ENCODE results near the gene CTNNBL1. TPM values are rescaled to one million over a fixed set of nuclear protein-coding genes. Genes with fewer than 3 reads are reported as not detected.

The CTNNBL1 gene
- total RNA-seq, 1 experiment from 2014 or later = 203 TPM

GRCh38 chr20:37856932-37857660 is 163.3 kb downstream of the CTNNBL1 start:
- Histone ChIP-seq H3K9me3 (no peaks in the 10 kb centered on the region), H3K4me1 (no peaks in the 10 kb centered on the region), H3K36me3 (ENCODE audit: control insufficient read depth, insufficient read depth, low read length) (peaks cover 1% of the 10 kb centered on the region; the same call in 1 of the 2 replicates), H3K4me3 (ENCODE audit: low read depth, low read length) (no peak overlapping the region), H3K27me3 (replicated peaks; ENCODE audit: control insufficient read depth, insufficient read depth, low read length) (no peaks in the 10 kb centered on the region)
- CTCF ChIA-PET = interaction anchor here (0.6 kb wide), 1 partner anchor 99 kb away, joined by 3 read pairs; no protein-coding TSS in a partner anchor
- Mint-ChIP-seq H3K27me3 (ENCODE audit: insufficient read depth, unreplicated experiment) (no peaks in the 10 kb centered on the region), H3K4me3 (ENCODE audit: unreplicated experiment) (no peak overlapping the region), H3K9me3 (ENCODE audit: unreplicated experiment) (no peaks in the 10 kb centered on the region), H3K4me1 (ENCODE audit: low read depth, unreplicated experiment) (no peaks in the 10 kb centered on the region), H3K27ac (ENCODE audit: unreplicated experiment) (no peak overlapping the region), H3K36me3 (ENCODE audit: insufficient read depth, unreplicated experiment) (peaks cover 23% of the 10 kb centered on the region)
- DNase-seq = no peak
- POLR2A ChIA-PET = no interaction called here
- no TSS peak for BruUV-seq (replicated peaks)
- intact Hi-C loops (cut with micrococcal nuclease; ENCODE audit: unreplicated experiment) = no loop called here
- TF ChIP-seq, protein P1, sequence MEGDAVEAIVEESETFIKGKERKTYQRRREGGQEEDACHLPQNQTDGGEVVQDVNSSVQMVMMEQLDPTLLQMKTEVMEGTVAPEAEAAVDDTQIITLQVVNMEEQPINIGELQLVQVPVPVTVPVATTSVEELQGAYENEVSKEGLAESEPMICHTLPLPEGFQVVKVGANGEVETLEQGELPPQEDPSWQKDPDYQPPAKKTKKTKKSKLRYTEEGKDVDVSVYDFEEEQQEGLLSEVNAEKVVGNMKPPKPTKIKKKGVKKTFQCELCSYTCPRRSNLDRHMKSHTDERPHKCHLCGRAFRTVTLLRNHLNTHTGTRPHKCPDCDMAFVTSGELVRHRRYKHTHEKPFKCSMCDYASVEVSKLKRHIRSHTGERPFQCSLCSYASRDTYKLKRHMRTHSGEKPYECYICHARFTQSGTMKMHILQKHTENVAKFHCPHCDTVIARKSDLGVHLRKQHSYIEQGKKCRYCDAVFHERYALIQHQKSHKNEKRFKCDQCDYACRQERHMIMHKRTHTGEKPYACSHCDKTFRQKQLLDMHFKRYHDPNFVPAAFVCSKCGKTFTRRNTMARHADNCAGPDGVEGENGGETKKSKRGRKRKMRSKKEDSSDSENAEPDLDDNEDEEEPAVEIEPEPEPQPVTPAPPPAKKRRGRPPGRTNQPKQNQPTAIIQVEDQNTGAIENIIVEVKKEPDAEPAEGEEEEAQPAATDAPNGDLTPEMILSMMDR (IDR thresholded peaks at IDR 0.05; ENCODE audit: insufficient read depth in 1 of 2, low read depth in 1 of 2, low read length in 1 of 2, severe bottlenecking in 1 of 2, unreplicated experiment in 1 of 2) = no peak

DNA sequence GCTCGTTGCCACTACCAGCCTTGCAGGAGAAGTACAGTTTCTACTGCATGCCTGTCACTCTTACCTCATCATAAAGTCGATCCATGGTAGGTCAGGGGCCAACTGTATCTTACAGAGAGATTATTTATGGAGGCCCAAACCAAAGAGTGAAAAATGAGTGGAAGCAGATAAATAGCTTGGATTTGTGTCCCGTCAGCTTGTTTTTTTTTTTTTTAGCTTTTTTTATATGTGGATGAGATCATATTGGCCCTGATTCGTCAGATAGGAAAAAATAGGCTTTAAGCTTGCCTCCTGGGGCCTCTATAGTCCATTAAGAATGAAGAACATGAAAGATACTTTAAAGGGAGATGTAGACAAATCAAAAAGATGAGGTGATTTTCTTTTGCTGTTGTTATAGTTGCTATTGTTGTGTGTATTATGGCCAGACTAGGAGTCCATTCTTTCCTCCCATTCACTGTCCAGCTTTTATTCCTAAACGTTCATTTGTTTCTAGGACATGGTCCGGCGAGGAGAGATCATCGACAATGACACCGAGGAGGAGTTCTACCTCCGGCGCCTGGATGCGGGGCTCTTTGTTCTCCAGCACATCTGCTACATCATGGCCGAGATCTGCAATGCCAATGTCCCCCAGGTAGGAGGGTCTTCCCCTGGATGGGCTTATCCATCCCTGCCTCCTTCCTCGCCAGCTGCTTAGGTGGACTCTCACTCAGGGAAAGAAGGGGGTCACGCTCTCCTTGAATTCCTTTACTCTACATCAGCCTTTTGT is 165.8 kb downstream of the CTNNBL1 start:
- no TSS peak for BruUV-seq (replicated peaks)
- no peaks in the 10 kb centered on the region for H3K9me3 Mint-ChIP-seq (ENCODE audit: unreplicated experiment)
- H3K4me3 Mint-ChIP-seq (ENCODE audit: unreplicated experiment) = no peak overlapping the region
- peak in 1 of 2 experiments; percentile 32 for DNase-seq
- H3K27me3 Mint-ChIP-seq (ENCODE audit: insufficient read depth, unreplicated experiment) = no peaks in the 10 kb centered on the region
- POLR2A ChIA-PET = no interaction called here
- H3K4me1 Mint-ChIP-seq (ENCODE audit: low read depth, unreplicated experiment) = no peaks in the 10 kb centered on the region
- Histone ChIP-seq H3K4me3 (ENCODE audit: low read depth, low read length) (no peak overlapping the region), H3K9me3 (no peaks in the 10 kb centered on the region), H3K36me3 (ENCODE audit: control insufficient read depth, insufficient read depth, low read length) (no peaks in the 10 kb centered on the region; the same call in 1 of the 2 replicates), H3K4me1 (no peaks in the 10 kb centered on the region), H3K27me3 (replicated peaks; ENCODE audit: control insufficient read depth, insufficient read depth, low read length) (no peaks in the 10 kb centered on the region)
- H3K27ac Mint-ChIP-seq (ENCODE audit: unreplicated experiment) = no peak overlapping the region
- TF ChIP-seq, protein P1 (IDR thresholded peaks at IDR 0.05; ENCODE audit: insufficient read depth in 1 of 2, low read depth in 1 of 2, low read length in 1 of 2, severe bottlenecking in 1 of 2, unreplicated experiment in 1 of 2) = no peak
- CTCF ChIA-PET = no interaction called here
- intact Hi-C loops (cut with micrococcal nuclease; ENCODE audit: unreplicated experiment) = no loop called here
- H3K36me3 Mint-ChIP-seq (ENCODE audit: insufficient read depth, unreplicated experiment) = peaks cover 24% of the 10 kb centered on the region

DNA sequence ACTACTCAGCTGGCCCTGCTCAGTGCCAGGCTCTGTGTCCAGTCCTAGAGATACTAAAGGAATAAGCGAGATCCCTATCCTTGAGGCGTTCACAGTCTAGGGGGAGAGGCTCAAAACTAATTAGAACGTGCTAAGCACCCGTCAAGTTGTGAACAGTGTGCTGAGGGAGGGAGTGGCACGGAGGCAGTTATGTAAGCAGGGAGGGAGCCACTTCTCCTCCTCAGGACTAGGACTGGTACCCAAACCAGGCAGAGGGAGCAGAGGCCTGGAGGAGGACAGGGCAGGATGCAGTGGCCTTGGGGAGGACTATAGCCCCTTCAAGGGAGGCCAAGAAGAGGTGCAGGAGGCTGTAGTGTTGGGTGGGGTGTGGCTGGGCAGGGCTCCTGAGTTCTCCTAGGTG is 169.5 kb downstream of the CTNNBL1 start:
- no TSS peak for BruUV-seq (replicated peaks)
- POLR2A ChIA-PET = no interaction called here
- no peak overlapping the region for H3K4me3 ChIP-seq (ENCODE audit: low read depth, low read length)
- no peaks in the 10 kb centered on the region; the same call in none of the 2 replicates for H3K36me3 ChIP-seq (ENCODE audit: control insufficient read depth, insufficient read depth, low read length)
- Mint-ChIP-seq H3K27me3 (ENCODE audit: insufficient read depth, unreplicated experiment) (no peaks in the 10 kb centered on the region), H3K36me3 (ENCODE audit: insufficient read depth, unreplicated experiment) (peaks cover 9% of the 10 kb centered on the region), H3K4me3 (ENCODE audit: unreplicated experiment) (no peak overlapping the region), H3K27ac (ENCODE audit: unreplicated experiment) (no peak overlapping the region), H3K4me1 (ENCODE audit: low read depth, unreplicated experiment) (no peaks in the 10 kb centered on the region), H3K9me3 (ENCODE audit: unreplicated experiment) (no peaks in the 10 kb centered on the region)
- no peaks in the 10 kb centered on the region for H3K27me3 ChIP-seq (replicated peaks; ENCODE audit: control insufficient read depth, insufficient read depth, low read length)
- H3K4me1 ChIP-seq = no peaks in the 10 kb centered on the region
- intact Hi-C loops (cut with micrococcal nuclease; ENCODE audit: unreplicated experiment) = no loop called here
- CTCF ChIA-PET = no interaction called here
- no peak for DNase-seq
- H3K9me3 ChIP-seq = no peaks in the 10 kb centered on the region
- TF ChIP-seq, protein P1 (IDR thresholded peaks at IDR 0.05; ENCODE audit: insufficient read depth in 1 of 2, low read depth in 1 of 2, low read length in 1 of 2, severe bottlenecking in 1 of 2, unreplicated experiment in 1 of 2) = no peak
